HG03342 (cell line): ENCODE data around the gene SYNE3.

Experiments
- ATAC-seq: cut with Tn5 transposase; IDR thresholded peaks from one replicate; pipeline ENCODE4 v1.9.1; 2021; ENCODE audit warnings: mild to moderate bottlenecking, moderate library complexity; ENCODE audit not compliant: unreplicated experiment

Gene SYNE3

DNA sequence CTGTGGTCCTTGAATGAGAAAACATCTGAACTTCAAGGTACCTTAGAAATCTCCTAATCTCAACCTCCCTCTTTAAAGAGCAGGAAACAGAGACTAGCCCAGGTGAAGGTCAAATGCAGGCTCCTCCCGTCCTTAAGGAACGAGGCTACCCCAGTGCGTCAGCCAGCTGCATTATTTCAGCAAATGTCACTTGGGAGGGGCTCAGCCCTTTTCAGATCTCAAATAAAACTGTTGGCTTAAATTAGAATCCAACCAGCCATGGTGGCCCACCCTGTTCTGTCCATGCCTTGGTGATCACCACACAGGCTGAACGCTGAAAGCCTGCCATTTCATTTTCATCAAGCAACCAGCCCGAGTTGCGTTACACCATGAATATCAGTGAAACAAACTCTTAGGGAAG is 7.0 kb downstream of the SYNE3 start:
- no peak for ATAC-seq

DNA sequence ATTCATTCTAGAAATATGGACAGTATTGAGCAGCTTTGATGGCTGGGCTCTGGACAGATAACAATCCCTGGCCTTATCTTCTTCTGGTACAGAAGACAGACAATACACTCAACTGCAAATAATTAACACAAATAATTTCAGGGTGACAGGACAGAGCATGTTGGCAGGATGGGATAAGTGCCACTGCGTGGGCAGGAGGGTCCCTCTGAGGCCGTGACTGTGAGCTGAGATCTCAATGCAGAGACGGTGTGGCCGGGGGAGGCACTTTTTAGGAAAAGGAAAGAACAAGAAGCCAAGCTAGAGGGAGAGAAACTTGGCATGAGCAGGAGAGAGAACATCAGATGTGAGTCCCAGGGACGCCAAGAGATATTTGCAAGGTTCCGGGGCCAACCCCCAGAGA is 8.1 kb downstream of the SYNE3 start:
- no peak for ATAC-seq

DNA sequence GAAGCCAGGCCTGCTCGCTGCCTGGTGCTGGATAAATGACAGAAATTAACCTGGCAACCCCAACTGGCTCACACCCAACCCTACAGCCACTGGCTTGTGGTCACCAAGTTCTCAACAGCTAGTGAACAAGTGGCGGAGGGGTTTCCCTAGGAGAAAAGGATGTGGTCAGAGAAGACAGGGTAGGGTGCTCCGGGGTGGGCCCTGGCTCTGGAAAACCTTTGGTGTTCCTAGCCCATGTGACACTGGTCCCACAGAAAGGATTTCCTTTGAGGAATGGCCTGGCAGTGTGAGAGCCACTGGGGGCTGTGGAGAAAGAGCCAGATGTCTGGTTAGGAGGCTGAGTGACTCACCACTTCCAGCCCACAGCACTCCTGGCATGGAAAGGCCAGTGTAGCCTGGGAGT is 8.7 kb downstream of the SYNE3 start:
- ATAC-seq = no peak

DNA sequence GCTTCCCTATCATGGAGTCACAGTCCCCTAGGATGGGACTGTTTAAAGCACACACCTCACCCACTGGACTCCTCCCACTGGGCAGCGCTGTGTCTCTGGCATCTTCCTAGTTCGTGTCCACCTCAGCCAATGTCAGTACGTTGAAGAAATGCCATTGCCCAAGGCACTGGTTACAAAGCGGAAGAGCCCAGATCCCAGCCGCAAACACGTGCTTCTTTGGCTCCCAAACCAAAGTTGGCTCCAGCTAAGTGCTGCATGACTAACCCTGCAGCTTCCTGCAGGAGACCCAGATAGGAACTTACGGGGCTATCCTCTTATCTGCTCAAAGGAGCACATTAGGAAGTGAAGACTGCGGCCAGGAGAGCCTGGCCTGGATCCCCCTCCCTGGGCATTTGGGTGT is 9.3 kb downstream of the SYNE3 start:
- ATAC-seq = no peak

DNA sequence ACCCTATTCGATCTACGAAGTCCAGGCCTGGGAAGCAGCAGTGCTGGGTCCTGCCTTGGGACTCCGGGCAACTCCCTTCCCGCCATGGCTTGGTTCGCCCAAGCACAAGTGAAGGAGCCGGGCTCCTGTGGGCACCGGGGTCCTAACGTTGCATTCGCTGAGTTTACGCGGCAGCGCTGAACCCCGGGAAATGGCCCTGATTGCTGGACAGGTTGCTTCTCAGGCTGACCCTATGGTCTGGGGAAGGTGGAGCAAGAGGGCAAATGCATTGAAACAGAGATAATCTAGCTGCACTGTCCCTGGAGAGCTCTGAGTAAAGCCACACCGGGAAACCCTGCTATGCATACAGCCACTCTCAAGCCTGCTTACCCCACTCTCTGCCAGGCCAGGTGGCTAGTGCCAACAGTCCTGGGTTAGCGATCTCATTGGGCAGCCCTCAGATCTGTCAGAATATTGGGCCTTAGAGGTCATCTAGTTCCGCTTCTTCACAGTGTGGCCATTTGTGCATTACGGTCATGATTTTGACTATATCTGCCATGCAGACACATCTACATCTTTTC is 11.3 kb downstream of the SYNE3 start:
- ATAC-seq = no peak

DNA sequence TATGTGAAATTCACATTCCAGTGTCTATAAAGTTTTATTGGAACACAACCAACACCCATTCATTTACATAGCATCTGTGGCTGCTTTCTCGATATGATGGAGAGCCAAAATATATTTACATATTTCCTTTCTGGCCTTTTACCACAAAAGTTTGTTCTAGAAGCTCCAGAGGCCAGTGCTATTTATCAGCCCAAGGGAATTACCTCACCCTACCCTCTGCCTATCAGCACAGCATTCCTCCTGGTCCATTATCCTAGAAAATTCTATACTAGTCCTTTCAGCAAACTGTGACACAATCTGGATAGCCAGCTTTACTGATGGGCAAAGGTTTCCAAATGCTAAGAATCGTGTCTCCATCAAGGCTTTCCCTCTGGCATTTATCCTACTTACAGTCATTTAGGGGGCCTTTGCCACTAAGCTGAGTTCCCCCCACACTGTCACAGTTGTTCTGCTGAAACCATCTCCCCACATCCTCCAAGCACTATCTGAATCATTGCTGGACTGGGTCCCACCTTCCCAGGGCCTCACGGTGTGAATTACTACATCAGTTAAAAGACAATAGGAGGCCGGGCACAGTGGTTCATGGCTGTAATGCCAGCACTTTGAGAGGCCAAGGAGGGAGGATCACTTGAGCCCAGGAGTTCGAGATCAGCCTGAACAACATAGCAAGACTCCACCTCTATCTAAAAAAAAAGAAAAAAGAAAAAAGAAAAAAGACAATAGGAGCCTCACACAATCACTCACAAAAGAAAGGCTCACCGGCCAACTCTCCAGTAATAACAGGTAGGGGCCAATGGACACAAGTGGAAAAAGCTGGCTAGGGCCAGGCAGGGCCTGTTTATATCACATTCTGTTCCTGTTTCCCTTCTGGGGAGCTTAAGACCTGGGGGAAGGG is 12.1 kb downstream of the SYNE3 start:
- peak; percentile 34 for ATAC-seq

DNA sequence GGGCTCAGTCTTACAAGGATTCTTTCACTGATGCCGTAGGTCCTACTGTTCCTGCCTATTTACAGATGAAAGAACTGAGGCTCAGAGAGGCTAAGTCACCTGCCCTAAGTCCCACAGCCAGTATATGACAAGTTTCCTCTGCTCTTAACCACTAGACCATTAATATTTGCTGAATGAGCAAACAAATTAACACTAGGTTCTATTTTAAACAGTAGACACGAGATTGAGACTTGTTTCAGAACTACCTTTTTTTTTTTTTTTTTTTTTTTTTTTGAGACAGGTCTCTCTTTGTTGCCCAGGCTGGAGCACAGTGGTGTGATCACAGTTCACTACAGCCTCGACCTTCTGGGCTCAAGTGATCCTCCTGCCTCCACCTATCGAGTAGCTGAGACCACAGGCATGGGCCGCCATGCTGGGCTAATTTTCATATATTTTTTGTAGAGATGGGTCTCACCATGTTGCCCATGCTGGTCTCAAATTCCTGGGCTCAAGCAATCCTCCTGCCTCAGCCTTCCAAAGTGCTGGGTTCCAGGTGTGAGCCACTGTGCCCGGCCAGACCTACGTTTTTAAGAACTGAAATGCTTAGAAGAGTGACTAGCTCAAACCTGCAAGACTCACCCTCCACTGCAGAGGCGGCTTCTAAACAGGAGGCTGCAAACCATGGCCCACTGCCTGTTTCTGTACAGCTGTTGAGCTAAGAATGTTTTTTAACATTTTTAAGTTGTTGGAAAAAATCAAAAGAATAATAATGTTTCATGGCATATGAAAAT is 12.9 kb downstream of the SYNE3 start:
- peak; percentile 62 for ATAC-seq

DNA sequence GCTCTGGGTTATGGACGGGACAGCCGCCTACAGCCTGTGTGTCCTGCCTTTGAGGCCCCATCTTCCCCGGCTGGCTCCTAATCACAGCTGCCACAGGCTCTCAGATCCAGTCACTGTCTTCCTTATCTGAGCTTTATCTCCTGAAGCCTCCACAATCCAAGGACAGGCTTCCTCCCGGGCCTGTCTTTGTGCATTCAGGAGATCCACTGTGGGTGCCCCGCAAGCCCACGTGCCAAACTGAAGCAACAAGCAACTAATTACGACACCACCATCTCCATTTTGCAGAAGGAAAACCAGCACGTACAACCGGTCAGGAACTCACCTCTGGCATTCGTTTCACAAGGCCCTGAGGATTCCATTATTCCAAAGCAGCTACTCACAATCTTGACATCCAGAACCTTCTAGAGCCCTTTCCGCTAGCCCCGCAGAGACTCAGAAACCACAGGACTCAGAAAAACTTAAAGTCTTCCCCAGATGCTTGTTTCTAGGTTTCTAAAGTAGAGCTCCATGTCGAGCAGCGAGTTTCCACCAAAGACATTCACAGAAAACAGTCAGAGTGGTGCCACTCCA is 14.0 kb downstream of the SYNE3 start:
- no peak for ATAC-seq

DNA sequence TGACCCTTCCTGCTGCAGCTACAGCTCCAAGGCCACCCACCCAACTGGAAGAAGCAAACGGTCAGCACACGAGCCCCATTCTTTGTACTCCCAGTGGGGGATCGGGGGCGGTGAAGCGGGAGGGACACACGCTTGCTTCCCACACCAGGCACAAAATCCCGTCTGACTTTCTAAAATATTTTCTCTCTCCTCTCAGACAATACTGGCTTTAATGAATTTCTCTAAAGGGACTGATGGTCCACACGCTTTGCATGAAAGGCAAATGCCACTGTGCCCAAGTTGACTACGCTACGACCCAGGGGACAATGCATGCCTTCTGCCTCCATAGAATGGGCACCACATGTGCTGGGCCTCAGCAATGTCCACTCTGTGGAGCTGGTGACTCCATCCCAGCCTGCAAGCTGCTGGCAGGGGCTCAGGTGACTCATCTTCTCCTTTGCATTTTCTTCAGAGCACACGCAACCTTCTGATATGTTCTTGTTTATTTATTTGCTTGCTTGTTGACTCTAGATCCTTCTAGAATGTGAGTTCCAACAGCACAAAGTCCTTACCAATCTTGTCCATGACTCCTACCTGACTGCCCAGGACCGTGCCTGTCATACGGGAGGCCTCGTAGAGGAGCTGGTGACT is 15.6 kb downstream of the SYNE3 start:
- ATAC-seq = no peak

DNA sequence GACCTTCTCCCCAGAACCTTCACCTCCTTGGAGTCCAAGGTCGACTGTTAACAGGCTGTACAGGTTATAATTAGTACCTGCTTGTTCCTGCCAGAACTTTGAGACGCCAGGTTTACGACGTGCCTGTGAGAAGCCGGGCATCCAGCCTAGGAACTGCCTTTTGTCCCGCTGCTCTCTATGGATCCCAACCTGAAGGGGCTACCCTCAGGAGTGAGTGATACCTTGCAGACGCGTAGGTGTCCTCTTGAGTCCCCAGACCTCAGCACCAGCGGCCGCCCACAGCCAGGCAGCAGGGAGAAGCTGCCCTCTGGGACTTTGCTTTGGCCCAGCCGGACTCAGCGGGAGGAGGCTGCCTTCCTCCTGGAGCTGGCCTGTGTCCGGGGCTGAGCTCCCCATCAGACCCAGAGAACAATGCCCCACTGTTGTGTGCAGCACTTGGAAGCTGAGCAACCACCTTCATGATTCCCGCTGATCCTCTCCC is 16.2 kb downstream of the SYNE3 start:
- no peak for ATAC-seq

DNA sequence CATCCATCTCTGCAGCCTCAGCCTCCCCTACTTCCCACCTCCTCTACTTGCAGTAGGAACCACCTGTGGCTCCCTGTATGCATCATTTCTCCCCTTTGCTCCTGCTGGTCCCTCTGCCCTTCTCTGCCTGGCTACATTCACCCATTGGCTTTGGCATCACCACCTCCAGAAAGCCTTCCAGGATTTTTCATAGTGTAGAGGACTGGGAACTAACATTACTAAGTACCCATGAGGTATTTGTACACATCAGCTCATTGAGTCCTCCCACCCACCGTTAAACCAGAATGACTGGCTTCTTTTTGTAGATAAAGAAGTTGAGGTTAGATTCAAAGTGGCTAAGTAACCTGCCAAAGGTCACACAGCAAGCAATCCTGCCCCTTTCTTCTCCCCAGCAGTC is 17.1 kb downstream of the SYNE3 start:
- ATAC-seq = no peak

DNA sequence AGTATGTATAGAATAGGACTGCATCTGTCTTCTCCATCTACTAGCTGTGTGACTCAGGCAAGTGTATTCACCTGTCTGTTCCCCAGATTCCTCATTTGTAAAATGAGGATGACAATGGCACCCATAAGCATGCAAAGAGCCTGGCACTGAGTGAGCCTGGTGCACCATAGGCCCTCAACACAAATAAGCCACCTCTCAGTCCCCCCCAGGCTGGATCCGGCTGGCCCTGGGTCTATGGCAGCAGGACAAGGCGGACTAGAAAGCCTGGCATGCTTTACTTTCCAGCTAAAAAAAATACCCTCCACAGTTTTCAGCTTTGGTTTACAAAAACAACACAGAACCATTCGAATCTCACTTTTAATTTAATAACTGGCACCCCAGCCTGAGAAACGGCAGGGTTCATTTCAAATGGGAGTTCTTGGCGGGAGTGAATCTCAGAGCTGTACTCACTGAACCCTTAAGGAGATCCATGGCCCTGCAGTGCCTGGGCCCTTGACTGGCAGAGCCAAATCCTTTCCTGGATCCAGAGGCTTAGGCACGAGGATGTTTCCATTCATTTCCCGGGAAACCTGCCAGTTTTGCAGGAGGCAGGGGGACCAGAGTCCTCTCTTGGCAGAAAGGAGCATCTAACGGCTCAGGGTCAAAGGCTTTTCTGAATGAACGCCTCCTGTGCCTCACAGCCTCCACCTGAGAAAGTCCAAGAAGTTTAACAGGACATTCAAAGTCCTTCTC is 17.7 kb downstream of the SYNE3 start:
- ATAC-seq = no peak

DNA sequence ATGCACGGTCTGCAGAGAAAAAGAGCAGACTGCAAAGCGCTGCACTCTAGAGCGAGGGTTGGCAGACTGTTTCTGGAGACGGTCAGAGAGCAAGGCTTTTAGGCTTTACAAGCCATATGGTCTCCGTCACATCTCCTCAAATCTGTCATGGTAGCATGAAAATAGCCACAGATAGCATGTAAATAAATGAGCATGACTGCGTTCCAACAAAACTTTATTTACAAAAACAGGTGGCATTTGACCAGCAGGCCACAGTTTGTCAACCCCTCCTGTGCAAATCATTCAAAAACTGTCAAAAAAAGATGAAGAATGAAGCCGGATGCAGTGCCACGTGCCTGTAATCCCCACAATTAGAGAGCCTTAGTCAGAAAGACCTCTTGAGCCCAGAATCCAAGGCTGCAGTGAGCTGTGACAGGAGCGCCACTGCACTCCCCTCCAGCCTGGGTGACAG is 18.9 kb downstream of the SYNE3 start:
- no peak for ATAC-seq

DNA sequence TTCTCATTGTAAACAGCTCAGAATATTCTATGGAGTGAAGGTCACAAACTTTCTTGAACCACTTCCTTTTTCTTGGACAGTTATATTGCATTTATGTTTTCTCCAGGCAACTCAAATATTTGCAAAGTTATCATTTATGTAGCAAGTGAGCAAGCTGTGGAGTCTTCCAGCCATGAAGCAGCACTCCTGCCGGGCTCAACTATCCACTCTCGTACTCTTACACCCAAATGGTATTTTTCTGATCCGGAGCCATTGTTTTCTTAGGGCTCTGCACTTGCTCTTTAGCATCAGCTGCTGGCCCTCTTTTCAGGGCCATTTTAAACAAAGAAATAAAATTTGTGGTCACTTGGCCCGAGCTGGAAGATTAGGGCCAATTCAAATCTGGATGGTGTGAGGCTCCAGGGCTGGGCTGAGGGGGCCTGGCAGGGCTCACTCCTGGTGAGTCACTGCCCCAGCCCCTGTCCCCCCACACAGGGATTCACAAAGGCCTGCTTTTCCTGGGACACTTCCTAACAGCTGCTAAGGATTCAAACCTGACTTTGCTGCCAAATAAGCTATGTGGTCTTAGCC is 19.7 kb downstream of the SYNE3 start:
- ATAC-seq = no peak

DNA sequence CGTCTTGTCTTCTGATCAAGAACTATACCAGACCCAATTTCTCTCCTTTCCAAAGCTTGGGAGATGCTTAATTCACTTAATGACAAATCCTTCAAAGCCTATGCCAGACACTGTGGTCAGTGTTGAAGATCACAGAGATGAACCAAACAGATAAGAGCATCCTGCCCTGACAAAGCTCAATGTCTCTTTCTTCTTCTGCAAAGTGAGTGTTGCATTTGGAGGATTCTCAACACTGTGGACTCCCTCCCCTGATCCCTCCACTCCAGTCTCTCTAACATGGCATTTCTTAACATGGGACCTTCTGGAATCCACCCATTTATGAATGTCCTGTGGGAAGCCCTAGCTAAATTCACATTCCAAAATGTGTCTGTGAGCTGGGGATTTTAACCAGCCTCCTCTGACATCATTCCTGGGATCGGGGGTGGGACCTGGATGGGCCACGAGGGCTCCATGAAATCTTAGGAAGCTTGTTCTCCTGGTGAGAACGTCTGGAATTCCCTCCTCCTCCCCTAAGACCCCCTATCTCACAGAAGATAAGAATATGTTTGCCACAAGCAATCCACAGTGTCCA is 20.3 kb downstream of the SYNE3 start:
- peak; percentile 13 for ATAC-seq

DNA sequence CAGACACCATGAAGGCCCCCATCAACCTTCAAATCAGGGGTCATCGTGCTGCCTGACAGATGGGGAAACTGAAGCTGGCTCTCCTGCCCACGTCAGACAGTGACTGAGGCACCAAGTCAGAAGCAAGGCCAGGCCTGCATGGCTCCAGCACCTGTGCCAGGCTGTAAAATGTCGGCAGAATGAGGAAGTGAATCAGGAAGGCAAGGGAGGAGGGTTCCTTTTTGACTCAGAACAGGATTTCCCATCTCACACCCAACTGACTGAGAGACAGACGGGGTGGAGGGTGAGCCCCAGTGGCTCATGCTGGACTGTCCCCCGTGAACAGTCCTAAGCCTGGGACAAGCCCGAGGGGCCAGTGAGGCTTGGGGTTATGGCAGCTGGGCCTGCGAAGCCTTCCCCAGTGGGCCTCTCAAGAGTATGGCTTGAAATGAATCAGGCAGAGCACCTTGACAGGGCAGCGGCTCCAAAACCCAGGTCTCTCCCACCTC is 20.9 kb downstream of the SYNE3 start:
- ATAC-seq = peak; percentile 94

DNA sequence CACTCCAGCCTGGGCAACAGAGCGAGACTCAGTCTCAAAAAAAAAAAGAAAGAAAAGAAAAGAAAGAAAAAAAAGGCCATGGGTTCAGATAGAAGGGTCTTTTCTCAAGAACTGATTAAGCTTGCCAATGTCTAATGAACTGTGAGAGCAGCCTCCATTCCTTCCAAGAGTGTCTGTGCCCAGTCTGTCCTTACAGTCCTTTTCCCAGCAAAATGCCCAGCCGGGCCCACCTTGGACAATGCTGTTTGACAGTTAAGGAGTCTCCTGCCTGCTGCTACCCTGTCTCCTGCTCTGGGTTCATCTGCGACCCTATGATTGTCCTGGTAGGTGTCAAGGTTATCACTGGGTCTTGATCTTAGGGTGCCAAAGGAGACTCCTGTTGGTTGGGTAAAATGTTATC is 21.4 kb downstream of the SYNE3 start:
- ATAC-seq = no peak

DNA sequence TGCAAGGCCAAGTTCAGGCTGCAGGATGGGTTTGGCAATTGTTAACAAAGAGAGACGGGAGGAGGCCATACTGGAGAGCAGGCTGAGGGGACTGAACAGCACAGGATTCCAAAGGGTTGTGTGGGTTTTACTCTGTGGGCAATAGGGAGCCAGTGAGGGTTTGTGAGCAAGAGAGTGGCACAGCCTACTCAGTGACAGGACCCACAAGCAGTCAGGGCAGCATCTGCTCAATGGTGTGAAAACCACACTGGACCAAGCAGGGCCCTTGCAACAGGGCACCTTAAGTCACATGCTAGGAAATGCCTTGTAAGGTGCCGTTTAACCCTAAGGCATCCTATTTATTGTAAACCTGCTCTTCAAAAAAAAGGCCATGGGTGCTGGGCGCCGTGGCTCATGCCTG is 22.0 kb downstream of the SYNE3 start:
- ATAC-seq = no peak

DNA sequence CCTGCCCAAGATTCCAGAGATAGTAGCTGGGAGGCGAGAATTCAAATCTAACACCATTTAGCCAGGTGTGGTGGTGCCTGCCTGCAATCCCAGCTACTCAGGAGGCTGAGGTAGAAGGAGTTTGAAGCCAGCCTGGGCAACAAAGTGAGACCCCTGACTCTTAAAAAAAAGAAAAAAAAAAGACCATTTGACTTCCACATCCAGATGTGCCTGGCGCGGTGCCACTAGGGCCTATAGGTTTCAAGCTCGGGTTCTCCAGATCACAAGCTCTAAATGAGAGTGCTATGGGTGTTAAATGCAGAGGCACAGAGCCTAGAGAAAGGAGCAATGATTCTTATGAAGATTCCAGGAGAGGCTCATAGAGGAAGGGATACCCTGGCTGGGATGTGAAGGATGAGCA is 22.5 kb downstream of the SYNE3 start:
- ATAC-seq = no peak
